K562 (cell line): Measurements from ENCODE around the gene EFNA2. TPM values are rescaled to one million over a fixed set of nuclear protein-coding genes. Genes with fewer than 3 reads are reported as not detected.

Experiments
- ATAC-seq: fragments of 200-7000 bp; cut with Tn5 transposase; 3 replicates; pipeline ENCODE4 v1.9.1; 2020; ENCODE audit warnings: moderate library complexity
- BruUV-seq: library from RNA; stranded (reverse); fragments of 400-500 nt; replicated peaks from 2 replicates; lab custom pipeline; 2021; lab: Mats Ljungman, UMichigan
- CTCF ChIA-PET: fragments of 300-600 bp; formaldehyde crosslinking; extraction: SDS; loops from one replicate; lab custom pipeline; 2021; ENCODE audit warnings: low intra/inter-chr PET ratio; lab: Yijun Ruan, JAX
- POLR2A ChIA-PET: fragments of 300-600, 350-650 bp; sonication (Branson Sonifier 250); formaldehyde crosslinking; extraction: SDS; loops from one replicate; lab custom pipeline; 2021; ENCODE audit warnings: antibody characterized with exemption, inconsistent platforms; lab: Yijun Ruan, JAX
- DNase-seq, 4 experiments: peaks; one replicate each; pipeline versions ENCODE4 v3.0.0 to v3.0.0-alpha.2; 2011 to 2018; ENCODE audit warnings: low spot score in 3 of 4, mixed read lengths in 3 of 4; ENCODE audit errors: extremely low read depth in 1 of 4
- FAIRE-seq: peaks from 2 replicates; lab custom pipeline; 2011; peaks lifted over from hg19 to GRCh38; lab: Jason Lieb, UNC
- H2AFZ ChIP-seq: 2 replicates; pipeline ENCODE4 v1.6.0; 2011; ENCODE audit warnings: low read depth, low read length, control low read depth, inconsistent platforms
- H3K27ac ChIP-seq: fragments of 200-600 bp; 3 replicates; pipeline ENCODE4 v1.8.0; 2011; ENCODE audit warnings: low read depth, mild to moderate bottlenecking, control low read depth, inconsistent platforms, low read length, moderate library complexity, mixed read lengths; ENCODE audit errors: extremely low read depth
- H3K27me3 ChIP-seq, 2 experiments: fragments of 300-600 bp in 1 of 2; 2 replicates in 1 of 2; 3 replicates in 1 of 2; pipeline versions ENCODE4 v1.6.0 to v1.8.0; 2011; ENCODE audit warnings: inconsistent platforms in 2 of 2, low read length in 2 of 2, mild to moderate bottlenecking in 1 of 2, mixed read lengths in 1 of 2, moderate library complexity in 1 of 2; ENCODE audit not compliant: control insufficient read depth in 2 of 2, insufficient read depth in 2 of 2
- H3K36me3 ChIP-seq: fragments of 300-600 bp; 3 replicates; pipeline ENCODE4 v1.8.0; 2011; ENCODE audit warnings: mild to moderate bottlenecking, low read length, inconsistent platforms; ENCODE audit not compliant: control insufficient read depth, insufficient read depth
- H3K4me1 ChIP-seq, 2 experiments: fragments of 200-600 bp in 1 of 2; replicated peaks in 1 of 2; 2 replicates in 1 of 2; 3 replicates in 1 of 2; pipeline versions ENCODE4 v1.5.1 to v1.8.0; 2011; ENCODE audit warnings: inconsistent platforms in 2 of 2, low read length in 2 of 2, mild to moderate bottlenecking in 1 of 2, mixed read lengths in 1 of 2, moderate library complexity in 1 of 2; ENCODE audit not compliant: control insufficient read depth in 2 of 2, insufficient read depth in 2 of 2
- H3K4me2 ChIP-seq: 2 replicates; pipeline ENCODE4 v1.6.1; 2011; ENCODE audit warnings: low read length, control low read depth, inconsistent platforms, mixed read lengths; ENCODE audit not compliant: insufficient read depth
- H3K4me3 ChIP-seq: fragments of 200-600 bp; sonication (generic), shearing (Covaris generic); 2 replicates; pipeline ENCODE4 v1.5.1; 2016; ENCODE audit warnings: control low read depth, inconsistent platforms
- H3K79me2 ChIP-seq: fragments of 200-600 bp; 3 replicates; pipeline ENCODE4 v1.8.0; 2011; ENCODE audit warnings: low read length, inconsistent platforms; ENCODE audit not compliant: control insufficient read depth, insufficient read depth
- H3K9ac ChIP-seq, 2 experiments: 2 replicates each; pipeline versions ENCODE4 v1.6.0 to v1.6.1; 2011; ENCODE audit warnings: low read depth in 2 of 2, low read length in 2 of 2, control low read depth in 1 of 2, inconsistent platforms in 1 of 2, mild to moderate bottlenecking in 1 of 2, mixed read lengths in 1 of 2; ENCODE audit not compliant: insufficient read depth in 1 of 2
- H3K9me1 ChIP-seq: one replicate; pipeline ENCODE4 v1.6.0; 2011; ENCODE audit warnings: inconsistent platforms, mild to moderate bottlenecking, low read length, moderate library complexity; ENCODE audit not compliant: control insufficient read depth, insufficient read depth
- H3K9me3 ChIP-seq: replicated peaks from 2 replicates; pipeline ENCODE4 v1.5.1; 2011; ENCODE audit warnings: low read depth, low read length, inconsistent platforms; ENCODE audit not compliant: control insufficient read depth, insufficient read depth
- H4K20me1 ChIP-seq: replicated peaks from 2 replicates; pipeline ENCODE4 v1.6.1; 2011; ENCODE audit warnings: low read length, inconsistent platforms, mixed read lengths; ENCODE audit not compliant: control insufficient read depth, insufficient read depth
- DPF2 ChIP-seq: fragments of 450-650 bp; IDR thresholded peaks from 2 replicates; pipeline ENCODE4 v1.6.1; 2016
- HEY1 ChIP-seq: fragments of 250-450 bp; sonication (Bioruptor Pico); IDR thresholded peaks from 2 replicates; pipeline ENCODE4 v1.5.0; 2020; ENCODE audit warnings: mild to moderate bottlenecking, moderate library complexity, borderline replicate concordance
- MTA3 ChIP-seq: fragments of 450-650 bp; formaldehyde crosslinking; IDR thresholded peaks from 2 replicates; pipeline ENCODE4 v1.6.1; 2017; ENCODE audit warnings: mild to moderate bottlenecking, borderline replicate concordance
- MTF1 ChIP-seq: fragments of 250-450 bp; sonication (Bioruptor Pico); IDR thresholded peaks from 2 replicates; pipeline ENCODE4 v1.9.0; 2021; ENCODE audit warnings: moderate library complexity, mild to moderate bottlenecking, inconsistent platforms, borderline replicate concordance
- NRF1 ChIP-seq, 2 experiments: fragments of 450-650 bp; IDR thresholded peaks in 1 of 2; conservative IDR thresholded peaks in 1 of 2; 2 replicates each; pipeline ENCODE4 v1.6.1; 2014; ENCODE audit warnings: mild to moderate bottlenecking in 2 of 2
- PREB ChIP-seq: sonication (generic); formaldehyde crosslinking; IDR thresholded peaks from 2 replicates; pipeline ENCODE4 v1.8.1; 2023; ENCODE audit warnings: mild to moderate bottlenecking, missing genetic modification reagents
- TFAP4 ChIP-seq: sonication (generic); formaldehyde crosslinking; IDR thresholded peaks from 2 replicates; pipeline ENCODE4 v1.8.0; 2022; ENCODE audit warnings: missing genetic modification reagents, mild to moderate bottlenecking, moderate library complexity, borderline replicate concordance
- TSC22D4 ChIP-seq: fragments of 450-650 bp; IDR thresholded peaks from 2 replicates; pipeline ENCODE4 v1.6.1; 2016; ENCODE audit warnings: missing genetic modification characterization, missing biosample characterization, control low read depth
- ZNF124 ChIP-seq: sonication (generic); formaldehyde crosslinking; IDR thresholded peaks from 2 replicates; pipeline ENCODE4 v1.8.1; 2022; ENCODE audit warnings: missing genetic modification reagents
- ZNF347 ChIP-seq: fragments of 450-650 bp; formaldehyde crosslinking; IDR thresholded peaks from 2 replicates; pipeline ENCODE4 v1.4.0; 2020; ENCODE audit warnings: low read depth, mild to moderate bottlenecking, moderate library complexity
- ZNF551 ChIP-seq: fragments of 250-450 bp; sonication (Bioruptor Pico); IDR thresholded peaks from 2 replicates; pipeline ENCODE4 v1.5.0; 2021; ENCODE audit warnings: mild to moderate bottlenecking, moderate library complexity
- ZSCAN32 ChIP-seq: fragments of 450-650 bp; formaldehyde crosslinking; IDR thresholded peaks from 2 replicates; pipeline ENCODE4 v1.4.0; 2020; ENCODE audit warnings: mild to moderate bottlenecking, moderate library complexity
- WGBS: fragments of 100-300 bp; shearing (Covaris generic); methylation state at CpG from one replicate; pipeline ENCODE4 v1.1.6; 2016; ENCODE audit warnings: low coverage, mixed read lengths; ENCODE audit not compliant: insufficient coverage; ENCODE audit errors: missing lambda C conversion rate; 5-methylcytosine and 5-hydroxymethylcytosine counted together
- in situ Hi-C: fragments of 300-500 bp; cut with MboI; formaldehyde crosslinking; loops from 4 replicates; pipeline ENCODE4 v1.15.0; 2018; ENCODE audit warnings: inconsistent platforms, mixed read lengths
- intact Hi-C: fragments of 100-400 bp; cut with micrococcal nuclease; formaldehyde crosslinking; loops from 2 replicates; pipeline ENCODE4 v1.14.2; 2022
- polyA plus RNA-seq, 8 experiments: library from polyadenylated mRNA; depleted of rRNA in 4 of 8; stranded (reverse) in 5 of 8; unstranded in 3 of 8; fragments of >200 nt; fragmentation: Nextera tagmentation in 2 of 8; fragmentation: Illumina TruSeq in 1 of 8; extraction: Ambion mirVana in 2 of 8; extraction: Trizol in 1 of 8; gene quantifications; 2 replicates each; pipeline versions ENCODE4 v1.2.1 to v1.2.3, GENCODE V29; 2011 to 2014; ENCODE audit warnings: inconsistent platforms in 1 of 8, missing spikeins in 1 of 8
- total RNA-seq, 7 experiments: library from RNA; depleted of rRNA in 6 of 7; stranded (reverse); fragments of >200 nt in 6 of 7; fragmentation: Illumina TruSeq in 2 of 7; extraction: Trizol in 2 of 7; gene quantifications; 2 replicates each; pipeline versions ENCODE4 v1.2.1 to v1.2.3, GENCODE V29; 2011 to 2021; ENCODE audit warnings: low replicate concordance in 1 of 7
- TF ChIP-seq, protein P1 (sequence below): fragments of 250-450 bp; sonication (Bioruptor Pico); IDR thresholded peaks from 2 replicates; pipeline ENCODE4 v1.4.0; 2020; ENCODE audit warnings: mild to moderate bottlenecking, moderate library complexity
- TF ChIP-seq, protein P2 (sequence below): sonication (generic); formaldehyde crosslinking; IDR thresholded peaks from 2 replicates; pipeline ENCODE4 v1.5.0; 2020; ENCODE audit warnings: missing genetic modification reagents

EFNA2 gene
- total and polyA plus RNA-seq, 9 of the 15 experiments (the other 6 are each of a cell fraction or from before 2014, with no cell fraction given), result 0.11 to 0.44 (median 0.15) TPM; not detected in 6

- TF ChIP-seq TSC22D4 (tag), result no peak
- TF ChIP-seq, protein P1, sequence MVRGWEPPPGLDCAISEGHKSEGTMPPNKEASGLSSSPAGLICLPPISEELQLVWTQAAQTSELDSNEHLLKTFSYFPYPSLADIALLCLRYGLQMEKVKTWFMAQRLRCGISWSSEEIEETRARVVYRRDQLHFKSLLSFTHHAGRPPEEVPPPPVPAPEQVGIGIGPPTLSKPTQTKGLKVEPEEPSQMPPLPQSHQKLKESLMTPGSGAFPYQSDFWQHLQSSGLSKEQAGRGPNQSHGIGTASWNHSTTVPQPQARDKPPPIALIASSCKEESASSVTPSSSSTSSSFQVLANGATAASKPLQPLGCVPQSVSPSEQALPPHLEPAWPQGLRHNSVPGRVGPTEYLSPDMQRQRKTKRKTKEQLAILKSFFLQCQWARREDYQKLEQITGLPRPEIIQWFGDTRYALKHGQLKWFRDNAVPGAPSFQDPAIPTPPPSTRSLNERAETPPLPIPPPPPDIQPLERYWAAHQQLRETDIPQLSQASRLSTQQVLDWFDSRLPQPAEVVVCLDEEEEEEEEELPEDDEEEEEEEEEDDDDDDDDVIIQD (CRISPR knock-in tag), result no peak
- TF ChIP-seq, all 486 proteins: peak for 41
These were observed 12.2 kb upstream of the EFNA2 start (continued) for GRCh38 chr19:1273263-1274041.

GRCh38 chr19:1274081-1274851 lies 11.4 kb upstream of the EFNA2 start:
- peak; percentile 46 for ATAC-seq
- peak in 2 of 4 experiments; percentile 57 to 80 for DNase-seq
- FAIRE-seq, result peak; percentile 54
- Histone ChIP-seq H3K9me1 (no peaks in the 10 kb centered on the region), H3K36me3 (peaks cover 78% of the 10 kb centered on the region), H3K4me3 (peak overlapping the region; percentile 68), H4K20me1 (peaks cover 27% of the 10 kb centered on the region), H3K9ac (peak overlapping the region; percentile 90 to 92), H3K4me1 (peaks cover 57 to 92% of the 10 kb centered on the region in 2 experiments), H3K27me3 (no peaks in the 10 kb centered on the region), H3K79me2 (peaks cover 77% of the 10 kb centered on the region), H3K4me2 (peak overlapping the region; percentile 93), H3K9me3 (no peaks in the 10 kb centered on the region), H2AFZ (no peak overlapping the region), H3K27ac (peak overlapping the region; percentile 92)
- CTCF ChIA-PET, result interaction anchor here (0.6 kb wide), 1 partner anchor 97 kb away, joined by 3 read pairs; no protein-coding TSS in a partner anchor
- POLR2A ChIA-PET, result interaction anchor here (0.6 to 2.8 kb wide), 10 partner anchors 10 to 474 kb away, joined by 3 to 14 read pairs (median 3); no protein-coding TSS in a partner anchor
- 4% methylated on average over 42 of the region's 46 CpGs for WGBS
- intact Hi-C loops (loop anchor here (10.0 kb wide), 1 partner anchor 171 kb away; no protein-coding TSS in a partner anchor), in situ Hi-C loops (no loop called here)
- BruUV-seq, result TSS peak; percentile 72
- no peak for TF ChIP-seq PREB (CRISPR knock-in tag)
- TF ChIP-seq MTF1 (CRISPR knock-in tag), result no peak
- peak; percentile 50; the same call in 1 of the 2 replicates for TF ChIP-seq MTA3
- peak; percentile 78 for TF ChIP-seq TFAP4 (CRISPR knock-in tag)
- TF ChIP-seq ZNF124 (CRISPR knock-in tag), result no peak
- TF ChIP-seq ZNF347, result no peak
- TF ChIP-seq ZSCAN32, result no peak
- TF ChIP-seq NRF1 (conservative IDR thresholded peaks at IDR 0.05 in 1 of 2, IDR thresholded peaks at IDR 0.05 in 1 of 2), result no peak
- no peak for TF ChIP-seq ZNF551 (CRISPR knock-in tag)
- TF ChIP-seq, protein P2, sequence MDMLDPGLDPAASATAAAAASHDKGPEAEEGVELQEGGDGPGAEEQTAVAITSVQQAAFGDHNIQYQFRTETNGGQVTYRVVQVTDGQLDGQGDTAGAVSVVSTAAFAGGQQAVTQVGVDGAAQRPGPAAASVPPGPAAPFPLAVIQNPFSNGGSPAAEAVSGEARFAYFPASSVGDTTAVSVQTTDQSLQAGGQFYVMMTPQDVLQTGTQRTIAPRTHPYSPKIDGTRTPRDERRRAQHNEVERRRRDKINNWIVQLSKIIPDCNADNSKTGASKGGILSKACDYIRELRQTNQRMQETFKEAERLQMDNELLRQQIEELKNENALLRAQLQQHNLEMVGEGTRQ (CRISPR knock-in tag), result peak; percentile 15; the same call in 1 of the 2 replicates
- TF ChIP-seq DPF2, result no peak
- no peak for TF ChIP-seq HEY1 (CRISPR knock-in tag)
